CD14-positive monocyte (primary cell): ENCODE measurements around the gene SLC35E3. TPM values are rescaled to one million over a fixed set of nuclear protein-coding genes. Genes with fewer than 3 reads are reported as not detected.

Experiments used
- DNase-seq, 3 donors: peaks; one replicate each; pipeline ENCODE4 v3.0.0-alpha.2; 2011 to 2022
- H2AFZ ChIP-seq: 2 replicates; pipeline ENCODE4 v1.6.0; 2012; ENCODE audit warnings: mild to moderate bottlenecking, low read depth, low read length, inconsistent platforms; ENCODE audit not compliant: insufficient read depth, poor library complexity, severe bottlenecking
- H3K27ac ChIP-seq, 2 donors: 1 replicate in 1 of 2; 2 replicates in 1 of 2; pipeline ENCODE4 v1.5.1; 2012 to 2013; ENCODE audit warnings: low read length in 2 of 2, control low read depth in 1 of 2, inconsistent platforms in 1 of 2, low read depth in 1 of 2, mild to moderate bottlenecking in 1 of 2
- H3K27me3 ChIP-seq, 2 donors: one replicate each; pipeline versions ENCODE4 v1.6.0 to v1.6.1; 2011 to 2013; ENCODE audit warnings: low read length in 2 of 2; ENCODE audit not compliant: control insufficient read depth in 2 of 2, insufficient read depth in 2 of 2
- H3K36me3 ChIP-seq, 2 donors: replicated peaks in 1 of 2; 1 replicate in 1 of 2; 2 replicates in 1 of 2; pipeline versions ENCODE4 v1.5.1 to v1.6.1; 2012 to 2013; ENCODE audit warnings: low read length in 2 of 2, control low read depth in 1 of 2, inconsistent platforms in 1 of 2, mild to moderate bottlenecking in 1 of 2; ENCODE audit not compliant: insufficient read depth in 2 of 2, control insufficient read depth in 1 of 2
- H3K4me1 ChIP-seq, 2 donors: 1 replicate in 1 of 2; 2 replicates in 1 of 2; pipeline versions ENCODE4 v1.5.1 to v1.6.1; 2012 to 2013; ENCODE audit warnings: low read length in 2 of 2, control low read depth in 1 of 2, inconsistent platforms in 1 of 2, mild to moderate bottlenecking in 1 of 2, moderate library complexity in 1 of 2; ENCODE audit not compliant: insufficient read depth in 2 of 2, control insufficient read depth in 1 of 2
- H3K4me2 ChIP-seq: replicated peaks from 2 replicates; pipeline ENCODE3; 2012; ENCODE audit warnings: low read length, moderate library complexity, mild to moderate bottlenecking; ENCODE audit not compliant: poor library complexity, severe bottlenecking; ENCODE audit errors: extremely low read depth
- H3K4me3 ChIP-seq, 3 experiments: fragments of 200-600 bp in 1 of 3; sonication (generic) in 1 of 3; replicated peaks in 1 of 3; 1 replicate in 2 of 3; 2 replicates in 1 of 3; pipeline ENCODE4 v1.5.1; 2011 to 2013; ENCODE audit warnings: low read length in 3 of 3, mild to moderate bottlenecking in 3 of 3, control low read depth in 2 of 3, low read depth in 2 of 3, inconsistent platforms in 1 of 3, moderate library complexity in 1 of 3
- H3K79me2 ChIP-seq: 2 replicates; pipeline ENCODE4 v1.6.0; 2012; ENCODE audit warnings: mild to moderate bottlenecking, control low read depth, inconsistent platforms, low read length, moderate library complexity; ENCODE audit not compliant: insufficient read depth
- H3K9ac ChIP-seq: 2 replicates; pipeline ENCODE4 v1.6.0; 2017; ENCODE audit warnings: low read length, mild to moderate bottlenecking; ENCODE audit not compliant: insufficient read depth, poor library complexity, severe bottlenecking
- H3K9me3 ChIP-seq, 2 donors: replicated peaks in 1 of 2; 1 replicate in 1 of 2; 2 replicates in 1 of 2; pipeline versions ENCODE4 v1.5.1 to v1.6.1; 2012 to 2013; ENCODE audit warnings: low read length in 2 of 2, control low read depth in 1 of 2; ENCODE audit not compliant: control insufficient read depth in 1 of 2, insufficient read depth in 1 of 2
- H4K20me1 ChIP-seq: 2 replicates; pipeline ENCODE4 v1.6.0; 2012; ENCODE audit warnings: mild to moderate bottlenecking, low read length, control low read depth, moderate library complexity; ENCODE audit not compliant: insufficient read depth
- H3K27ac Mint-ChIP-seq, 7 donors: one replicate each; pipeline ENCODE4 v1.8.0; 2020; ENCODE audit warnings: mild to moderate bottlenecking in 7 of 7, mixed read lengths in 7 of 7, moderate library complexity in 6 of 7, inconsistent platforms in 2 of 7
- H3K27me3 Mint-ChIP-seq, 3 donors: one replicate each; pipeline ENCODE4 v1.8.0; 2021 to 2022; ENCODE audit warnings: low read depth in 3 of 3, mild to moderate bottlenecking in 3 of 3, mixed read lengths in 3 of 3, moderate library complexity in 3 of 3, inconsistent platforms in 1 of 3
- H3K36me3 Mint-ChIP-seq, 2 donors: one replicate each; pipeline ENCODE4 v1.8.0; 2020; ENCODE audit warnings: mixed read lengths in 2 of 2, inconsistent platforms in 1 of 2, mild to moderate bottlenecking in 1 of 2
- H3K4me1 Mint-ChIP-seq: one replicate; pipeline ENCODE4 v1.8.0; 2020; ENCODE audit warnings: mild to moderate bottlenecking, mixed read lengths
- H3K4me3 Mint-ChIP-seq, 2 donors: one replicate each; pipeline ENCODE4 v1.8.0; 2020; ENCODE audit warnings: mild to moderate bottlenecking in 2 of 2, mixed read lengths in 2 of 2, moderate library complexity in 1 of 2
- H3K9me3 Mint-ChIP-seq, 7 donors: one replicate each; pipeline ENCODE4 v1.8.0; 2020 to 2022; ENCODE audit warnings: mixed read lengths in 7 of 7, mild to moderate bottlenecking in 6 of 7, moderate library complexity in 6 of 7, inconsistent platforms in 2 of 7
- WGBS: methylation state at CpG from one replicate; pipeline ENCODE4 v1.1.5; 2013; ENCODE audit warnings: missing lambda C conversion rate; ENCODE audit not compliant: insufficient coverage; 5-methylcytosine and 5-hydroxymethylcytosine counted together
- intact Hi-C, 2 donors: fragments of 100-400 bp; cut with micrococcal nuclease; formaldehyde crosslinking; loops; one replicate each; pipeline versions ENCODE4 v1.15.0 to v1.15.1; 2023
- polyA plus RNA-seq, 3 donors: library from polyadenylated mRNA; depleted of rRNA in 1 of 3; unstranded in 2 of 3; stranded (reverse) in 1 of 3; fragments of 300-500 nt in 2 of 3; fragments of >200 nt in 1 of 3; fragmentation: Illumina TruSeq in 2 of 3; gene quantifications; 1 replicate in 2 of 3; 2 replicates in 1 of 3; pipeline ENCODE4 v1.2.3, GENCODE V29; 2012 to 2021
- TF ChIP-seq, protein P1 (sequence below): fragments of 200-600 bp; IDR thresholded peaks from one replicate; pipeline ENCODE4 v1.8.0; 2022; ENCODE audit warnings: antibody characterized with exemption, mild to moderate bottlenecking

The SLC35E3 gene
- polyA plus RNA-seq, 3 donors = 4.3 to 12.4 (median 10.9) TPM

DNA sequence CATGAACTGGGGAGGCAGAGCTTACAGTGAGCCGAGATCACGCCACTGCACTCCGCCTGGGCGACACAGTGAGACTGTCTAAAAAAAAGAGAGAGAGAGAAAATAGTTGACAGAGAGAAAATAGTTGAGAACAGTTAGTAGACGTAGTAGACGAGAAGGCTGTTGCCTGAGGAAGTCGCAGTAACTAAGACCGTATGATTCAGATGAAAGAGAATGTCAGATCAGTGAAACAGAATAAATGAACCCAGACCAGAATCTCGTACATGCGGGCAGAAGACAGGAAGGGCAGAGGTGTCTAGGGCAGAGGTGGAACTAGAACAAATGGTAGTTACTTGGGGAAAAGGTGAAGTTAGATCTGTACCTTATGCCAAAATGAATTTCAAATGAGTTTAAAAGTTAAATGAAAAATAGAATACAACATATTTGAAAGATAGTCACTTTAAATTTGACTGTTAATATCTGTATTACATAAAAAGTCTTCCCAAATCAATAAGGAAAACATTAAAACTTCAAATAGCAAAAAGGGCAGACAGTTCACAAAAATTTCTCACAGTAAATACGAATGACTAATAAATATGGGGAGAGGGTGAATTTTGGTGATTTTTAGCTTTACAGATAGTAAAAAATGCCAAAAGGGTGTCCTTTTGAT, 79.7 kb downstream of the SLC35E3 start:
- Histone ChIP-seq H3K4me2 (no peak overlapping the region), H3K4me1 (no peaks in the 10 kb centered on the region), H3K9me3 (no peaks in the 10 kb centered on the region), H3K36me3 (peaks cover 83 to 100% of the 10 kb centered on the region in 2 donors), H3K9ac (no peak overlapping the region), H4K20me1 (peaks cover 88% of the 10 kb centered on the region), H2AFZ (no peak overlapping the region), H3K27ac (peak overlapping the region in 1 of 2 donors; percentile 26), H3K4me3 (no peak overlapping the region), H3K27me3 (no peaks in the 10 kb centered on the region), H3K79me2 (peaks cover 18% of the 10 kb centered on the region)
- Mint-ChIP-seq H3K9me3 (peaks cover 0 to 3% (median 0%) of the 10 kb centered on the region in 7 donors), H3K27me3 (peaks cover 0 to 2% (median 0%) of the 10 kb centered on the region in 3 donors), H3K27ac (peak overlapping the region in 4 of 7 donors; percentile 0 to 87 (median 70)), H3K4me1 (peaks cover 7% of the 10 kb centered on the region), H3K4me3 (no peak overlapping the region), H3K36me3 (peaks cover 66 to 91% of the 10 kb centered on the region in 2 donors)
- DNase-seq = no peak
- TF ChIP-seq, protein P1, sequence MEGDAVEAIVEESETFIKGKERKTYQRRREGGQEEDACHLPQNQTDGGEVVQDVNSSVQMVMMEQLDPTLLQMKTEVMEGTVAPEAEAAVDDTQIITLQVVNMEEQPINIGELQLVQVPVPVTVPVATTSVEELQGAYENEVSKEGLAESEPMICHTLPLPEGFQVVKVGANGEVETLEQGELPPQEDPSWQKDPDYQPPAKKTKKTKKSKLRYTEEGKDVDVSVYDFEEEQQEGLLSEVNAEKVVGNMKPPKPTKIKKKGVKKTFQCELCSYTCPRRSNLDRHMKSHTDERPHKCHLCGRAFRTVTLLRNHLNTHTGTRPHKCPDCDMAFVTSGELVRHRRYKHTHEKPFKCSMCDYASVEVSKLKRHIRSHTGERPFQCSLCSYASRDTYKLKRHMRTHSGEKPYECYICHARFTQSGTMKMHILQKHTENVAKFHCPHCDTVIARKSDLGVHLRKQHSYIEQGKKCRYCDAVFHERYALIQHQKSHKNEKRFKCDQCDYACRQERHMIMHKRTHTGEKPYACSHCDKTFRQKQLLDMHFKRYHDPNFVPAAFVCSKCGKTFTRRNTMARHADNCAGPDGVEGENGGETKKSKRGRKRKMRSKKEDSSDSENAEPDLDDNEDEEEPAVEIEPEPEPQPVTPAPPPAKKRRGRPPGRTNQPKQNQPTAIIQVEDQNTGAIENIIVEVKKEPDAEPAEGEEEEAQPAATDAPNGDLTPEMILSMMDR = no peak
- intact Hi-C loops = loop anchor here in 1 of 2 donors (10.0 kb wide), 1 partner anchor 51 kb away; no protein-coding TSS in a partner anchor
- WGBS = 95% methylated on average over 10 of the region's 11 CpGs

DNA sequence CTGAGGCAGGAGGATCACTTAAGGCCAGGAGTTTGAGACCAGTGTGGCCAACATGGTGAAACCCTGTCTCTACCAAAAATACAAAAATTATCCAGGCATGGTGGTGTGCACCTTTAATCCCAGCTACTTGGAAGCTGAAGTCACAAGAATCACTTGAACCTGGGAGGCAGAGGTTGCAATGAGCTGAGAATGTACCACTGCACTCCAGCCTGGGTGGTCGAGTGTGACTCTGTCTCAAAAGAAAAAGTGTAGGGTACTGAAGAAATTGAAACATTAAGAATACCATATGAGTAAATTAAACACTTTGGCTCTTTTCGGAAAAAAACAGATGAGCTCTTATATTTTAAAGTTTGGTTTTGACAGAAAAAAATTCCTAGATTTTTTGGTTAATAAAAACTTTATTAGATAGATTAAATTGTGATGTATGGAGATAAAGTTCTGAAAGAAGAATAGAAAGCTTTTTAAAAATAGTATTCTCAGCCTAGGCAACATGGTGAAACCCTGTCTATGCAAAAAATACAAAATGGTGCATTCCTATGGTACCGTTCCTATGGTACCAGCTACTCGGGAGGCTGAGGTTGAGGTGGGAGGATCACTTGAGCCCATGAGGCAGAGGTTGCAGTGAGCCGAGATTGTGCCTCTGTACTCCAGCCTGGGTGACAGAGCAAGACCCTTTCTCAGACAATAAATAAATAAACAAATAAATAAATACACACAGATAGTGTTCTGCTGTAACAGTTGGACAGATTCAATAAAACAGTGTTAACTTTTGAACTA, 82.1 kb downstream of the SLC35E3 start:
- no peak for DNase-seq
- no peak overlapping the region for H3K9ac ChIP-seq
- peaks cover 15% of the 10 kb centered on the region for H3K79me2 ChIP-seq
- no peaks in the 10 kb centered on the region for H3K27me3 ChIP-seq
- H3K9me3 ChIP-seq = no peaks in the 10 kb centered on the region
- H3K4me3 Mint-ChIP-seq = no peak overlapping the region
- H4K20me1 ChIP-seq = peaks cover 81% of the 10 kb centered on the region
- intact Hi-C loops = loop anchor here in 1 of 2 donors (10.0 kb wide), 1 partner anchor 53 kb away; no protein-coding TSS in a partner anchor
- H3K27ac ChIP-seq = no peak overlapping the region
- TF ChIP-seq, protein P1 = no peak
- no peak overlapping the region for H3K4me3 ChIP-seq
- no peak overlapping the region for H3K4me2 ChIP-seq
- peak overlapping the region in 4 of 7 donors; percentile 13 to 70 (median 62) for H3K27ac Mint-ChIP-seq
- H3K4me1 ChIP-seq = no peaks in the 10 kb centered on the region
- H3K36me3 ChIP-seq = peaks cover 77 to 96% of the 10 kb centered on the region in 2 donors
- no peak overlapping the region for H2AFZ ChIP-seq
- 89% methylated on average over 2 of the region's 5 CpGs for WGBS
- peaks cover 66 to 91% of the 10 kb centered on the region in 2 donors for H3K36me3 Mint-ChIP-seq
- peaks cover 0 to 3% (median 0%) of the 10 kb centered on the region in 7 donors for H3K9me3 Mint-ChIP-seq
- peaks cover 0 to 2% (median 0%) of the 10 kb centered on the region in 3 donors for H3K27me3 Mint-ChIP-seq
- no peaks in the 10 kb centered on the region for H3K4me1 Mint-ChIP-seq
